GM23338 (cell line): ENCODE measurements around the gene NFATC3. TPM values are rescaled to one million over a fixed set of nuclear protein-coding genes. Genes with fewer than 3 reads are reported as not detected.

Source experiments
- ATAC-seq: fragments of 200-7000 bp; cut with Tn5 transposase; 3 replicates; pipeline ENCODE4 v1.9.1; 2020
- DNase-seq: peaks from one replicate; pipeline ENCODE4 v3.0.0-alpha.2; 2015; ENCODE audit warnings: low spot score
- H2AFZ ChIP-seq: fragments of 200-600 bp; sonication (generic); 2 replicates; pipeline ENCODE4 v1.8.0; 2016; ENCODE audit warnings: antibody characterized with exemption, mild to moderate bottlenecking, moderate library complexity
- H3F3A ChIP-seq: fragments of 200-600 bp; sonication (generic); replicated peaks from 2 replicates; pipeline ENCODE4 v1.8.0; 2017; ENCODE audit warnings: antibody characterized with exemption, mixed run types, low read depth
- H3K27ac ChIP-seq: fragments of 200-600 bp; sonication (generic); 2 replicates; pipeline ENCODE4 v1.6.1; 2016; ENCODE audit warnings: low read depth
- H3K27me3 ChIP-seq: fragments of 200-600 bp; sonication (generic); 2 replicates; pipeline ENCODE4 v1.8.0; 2016; ENCODE audit warnings: mild to moderate bottlenecking, mixed run types, moderate library complexity; ENCODE audit not compliant: insufficient read depth
- H3K36me3 ChIP-seq: fragments of 200-600 bp; sonication (generic); 2 replicates; pipeline ENCODE4 v1.8.0; 2016; ENCODE audit warnings: mild to moderate bottlenecking; ENCODE audit not compliant: insufficient read depth
- H3K4me1 ChIP-seq: fragments of 200-600 bp; sonication (generic); 2 replicates; pipeline ENCODE4 v1.8.0; 2016; ENCODE audit warnings: mild to moderate bottlenecking, moderate library complexity; ENCODE audit not compliant: insufficient read depth
- H3K4me2 ChIP-seq: fragments of 200-600 bp; sonication (generic); 2 replicates; pipeline ENCODE4 v1.7.1; 2017; ENCODE audit warnings: mixed run types
- H3K4me3 ChIP-seq: fragments of 200-600 bp; sonication (generic); 2 replicates; pipeline ENCODE4 v1.6.1; 2016; ENCODE audit warnings: mixed run types
- H3K79me2 ChIP-seq: fragments of 200-600 bp; sonication (generic); replicated peaks from 2 replicates; pipeline ENCODE4 v1.8.0; 2017; ENCODE audit warnings: mild to moderate bottlenecking; ENCODE audit not compliant: insufficient read depth
- H3K9me2 ChIP-seq: fragments of 200-600 bp; sonication (generic); 2 replicates; pipeline ENCODE4 v1.8.0; 2017; ENCODE audit not compliant: insufficient read depth
- H4K20me1 ChIP-seq: fragments of 200-600 bp; sonication (generic); replicated peaks from 2 replicates; pipeline ENCODE4 v1.8.0; 2017; ENCODE audit warnings: mild to moderate bottlenecking; ENCODE audit not compliant: insufficient read depth
- H3K27ac Mint-ChIP-seq: 2 replicates; pipeline ENCODE4 v1.8.0; 2020; ENCODE audit warnings: inconsistent platforms, mild to moderate bottlenecking, moderate library complexity, mixed read lengths
- H3K27me3 Mint-ChIP-seq: 3 replicates; pipeline ENCODE4 v1.8.0; 2022; ENCODE audit warnings: low read depth, mild to moderate bottlenecking, moderate library complexity, mixed read lengths, inconsistent platforms; ENCODE audit not compliant: insufficient read depth, poor library complexity
- H3K36me3 Mint-ChIP-seq: 3 replicates; pipeline ENCODE4 v1.8.0; 2021; ENCODE audit warnings: low read depth, mild to moderate bottlenecking, inconsistent platforms, moderate library complexity, mixed read lengths
- H3K4me1 Mint-ChIP-seq: 3 replicates; pipeline ENCODE4 v1.8.0; 2020; ENCODE audit warnings: mild to moderate bottlenecking, inconsistent platforms, mixed read lengths
- H3K4me3 Mint-ChIP-seq: 3 replicates; pipeline ENCODE4 v1.8.0; 2021; ENCODE audit warnings: moderate library complexity, mild to moderate bottlenecking, inconsistent platforms, mixed read lengths
- H3K9me3 Mint-ChIP-seq: 3 replicates; pipeline ENCODE4 v1.8.0; 2020; ENCODE audit warnings: moderate library complexity, mild to moderate bottlenecking, inconsistent platforms, mixed read lengths
- CREB1 ChIP-seq: fragments of 250-450 bp; sonication (Bioruptor Pico); IDR thresholded peaks from 2 replicates; pipeline ENCODE4 v1.5.0; 2020; ENCODE audit warnings: low read depth, mild to moderate bottlenecking, moderate library complexity
- EZH2 ChIP-seq: fragments of 200-600 bp; sonication (generic); IDR thresholded peaks from one replicate; pipeline ENCODE4 v1.8.0; 2017; ENCODE audit warnings: antibody characterized with exemption, mild to moderate bottlenecking, low read depth; ENCODE audit not compliant: unreplicated experiment
- EZH2phosphoT487 ChIP-seq: fragments of 200-600 bp; sonication (generic); IDR thresholded peaks from one replicate; pipeline ENCODE4 v1.8.1; 2018; ENCODE audit warnings: antibody characterized with exemption; ENCODE audit not compliant: unreplicated experiment
- JUNB ChIP-seq: IDR thresholded peaks from one replicate; pipeline ENCODE4 v1.6.1; 2016; ENCODE audit warnings: antibody characterized with exemption; ENCODE audit not compliant: unreplicated experiment
- NANOG ChIP-seq: IDR thresholded peaks from 2 replicates; pipeline ENCODE4 v1.6.1; 2016; ENCODE audit warnings: antibody characterized with exemption, borderline replicate concordance
- POLR2AphosphoS5 ChIP-seq: IDR thresholded peaks from 2 replicates; pipeline ENCODE4 v1.6.1; 2016; ENCODE audit warnings: antibody characterized with exemption, low read depth
- ZNF114 ChIP-seq: fragments of 250-450 bp; sonication (Bioruptor Pico); IDR thresholded peaks from 2 replicates; pipeline ENCODE4 v1.5.0; 2020; ENCODE audit warnings: mild to moderate bottlenecking, moderate library complexity
- ZNF331 ChIP-seq: fragments of 250-450 bp; sonication (Bioruptor Pico); IDR thresholded peaks from 2 replicates; pipeline ENCODE4 v1.5.0; 2020; ENCODE audit warnings: low read depth, mild to moderate bottlenecking, moderate library complexity
- polyA plus RNA-seq: library from polyadenylated mRNA; unstranded; fragments of >200 nt; fragmentation: Nextera tagmentation; extraction: Ambion mirVana; gene quantifications from 2 replicates; pipeline ENCODE4 v1.2.1, GENCODE V29; 2016
- total RNA-seq: library from RNA; depleted of rRNA; stranded (reverse); fragments of >200 nt; shearing (Covaris generic); gene quantifications from 2 replicates; pipeline ENCODE4 v1.2.3, GENCODE V29; 2014
- TF ChIP-seq, protein P1 (sequence below), 2 experiments: fragments of 200-600 bp in 1 of 2; sonication (generic) in 1 of 2; conservative IDR thresholded peaks; 2 replicates each; pipeline versions ENCODE4 v1.5.1 to v1.6.1; 2016 to 2017; ENCODE audit warnings: antibody characterized with exemption in 2 of 2, low read depth in 2 of 2, mild to moderate bottlenecking in 2 of 2, moderate library complexity in 1 of 2
- TF ChIP-seq, protein P2 (sequence below): IDR thresholded peaks from one replicate; pipeline ENCODE4 v1.6.1; 2018; ENCODE audit warnings: antibody characterized with exemption; ENCODE audit not compliant: unreplicated experiment
- TF ChIP-seq, protein P3 (sequence below): IDR thresholded peaks from 2 replicates; pipeline ENCODE4 v1.6.1; 2016; ENCODE audit warnings: antibody characterized with exemption

NFATC3 gene
- total and polyA plus RNA-seq, 2 experiments from 2014 or later: 9.2 to 40.9 TPM

DNA sequence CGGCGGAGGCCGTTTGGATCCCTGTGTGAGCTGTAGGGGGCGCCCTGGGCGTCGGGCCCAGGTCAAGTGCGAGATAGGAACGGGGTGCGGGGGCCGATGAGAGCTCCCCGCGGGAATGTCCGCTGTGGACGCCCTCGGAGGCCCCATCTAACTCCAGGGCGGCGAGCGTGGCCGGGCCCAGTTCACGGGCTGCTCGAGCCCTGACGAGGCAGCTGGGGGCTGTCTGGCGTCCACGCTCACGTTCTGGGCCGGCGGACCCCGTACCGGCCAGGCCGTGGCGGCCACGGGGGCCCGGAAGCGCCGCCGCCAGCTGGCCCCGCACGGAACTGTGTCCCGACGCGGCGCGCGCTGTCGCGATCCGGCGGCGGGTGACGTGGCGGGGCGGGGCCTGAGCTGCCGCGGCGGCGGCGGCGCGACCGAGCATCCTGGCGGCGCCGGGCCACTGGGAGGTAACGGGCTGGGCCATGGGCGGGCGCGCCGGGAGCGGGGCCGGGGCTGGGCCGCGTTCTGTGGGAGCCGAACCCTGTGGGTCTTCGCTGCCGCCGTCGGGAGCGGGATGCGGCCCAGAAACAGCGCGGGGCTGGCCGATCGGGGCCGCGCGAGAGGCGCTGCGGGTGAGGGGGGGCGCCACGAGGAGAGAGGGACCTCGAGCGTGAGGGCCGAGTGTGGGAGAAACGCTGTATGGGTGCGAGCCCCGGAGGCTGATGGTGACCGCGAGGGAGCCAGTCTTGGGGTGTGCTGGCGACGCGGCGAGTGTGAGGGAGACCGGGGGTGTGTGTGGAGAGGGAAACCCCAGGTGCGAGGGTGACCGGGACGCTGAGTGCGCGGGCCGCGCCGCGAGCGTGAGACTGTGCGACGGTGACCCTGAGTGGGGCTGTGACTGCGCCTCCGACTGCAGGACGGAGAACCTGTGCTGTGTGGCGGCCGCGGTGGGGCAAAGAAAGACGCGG lies 179.2 kb downstream of the NFATC3 start, which contains the start of gene SLC7A6:
SLC7A6 (plus strand) TSS at position 399 of the 950 bp plus-strand sequence. CDS start 10,201 bp downstream, outside the sequence.
- H2AFZ ChIP-seq: peak within 1 kb of the TSS; percentile 97
- ATAC-seq (peak; percentile 70), DNase-seq (peak; percentile 81)
- peaks cover 20% of the 10 kb centered on the region for H3K4me1 ChIP-seq
- peaks cover under 1% of the 10 kb centered on the region for H4K20me1 ChIP-seq
- peak within 1 kb of the TSS; percentile 83 for H3K4me2 ChIP-seq
- Mint-ChIP-seq H3K36me3 (no peaks in the 10 kb centered on the region; the same call in 2 of the 3 replicates), H3K4me1 (peaks cover 27% of the 10 kb centered on the region), H3K9me3 (no peaks in the 10 kb centered on the region; the same call in 2 of the 3 replicates), H3K27me3 (peaks cover 29% of the 10 kb centered on the region), H3K27ac (peak within 1 kb of the TSS; percentile 78; the same call in 1 of the 2 replicates), H3K4me3 (peak within 1 kb of the TSS; percentile 92)
- no peak within 1 kb of the TSS for H3K27ac ChIP-seq
- H3K79me2 ChIP-seq: peaks cover 38% of the 10 kb centered on the region
- H3K4me3 ChIP-seq: peak within 1 kb of the TSS; percentile 81
- TF ChIP-seq, protein P1, sequence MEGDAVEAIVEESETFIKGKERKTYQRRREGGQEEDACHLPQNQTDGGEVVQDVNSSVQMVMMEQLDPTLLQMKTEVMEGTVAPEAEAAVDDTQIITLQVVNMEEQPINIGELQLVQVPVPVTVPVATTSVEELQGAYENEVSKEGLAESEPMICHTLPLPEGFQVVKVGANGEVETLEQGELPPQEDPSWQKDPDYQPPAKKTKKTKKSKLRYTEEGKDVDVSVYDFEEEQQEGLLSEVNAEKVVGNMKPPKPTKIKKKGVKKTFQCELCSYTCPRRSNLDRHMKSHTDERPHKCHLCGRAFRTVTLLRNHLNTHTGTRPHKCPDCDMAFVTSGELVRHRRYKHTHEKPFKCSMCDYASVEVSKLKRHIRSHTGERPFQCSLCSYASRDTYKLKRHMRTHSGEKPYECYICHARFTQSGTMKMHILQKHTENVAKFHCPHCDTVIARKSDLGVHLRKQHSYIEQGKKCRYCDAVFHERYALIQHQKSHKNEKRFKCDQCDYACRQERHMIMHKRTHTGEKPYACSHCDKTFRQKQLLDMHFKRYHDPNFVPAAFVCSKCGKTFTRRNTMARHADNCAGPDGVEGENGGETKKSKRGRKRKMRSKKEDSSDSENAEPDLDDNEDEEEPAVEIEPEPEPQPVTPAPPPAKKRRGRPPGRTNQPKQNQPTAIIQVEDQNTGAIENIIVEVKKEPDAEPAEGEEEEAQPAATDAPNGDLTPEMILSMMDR (conservative IDR thresholded peaks at IDR 0.05; ENCODE audit: low read depth in 2 of 2): peak in 1 of 2 experiments; percentile 73; a peak in 2 of 4 replicates
- TF ChIP-seq NANOG (no peak), ZNF114 (CRISPR knock-in tag) (no peak), POLR2AphosphoS5 (no peak; the same call in none of the 2 replicates), CREB1 (CRISPR knock-in tag) (peak; percentile 66; the same call in 1 of the 2 replicates)
- H3K27me3 ChIP-seq: peaks cover 8% of the 10 kb centered on the region; the same call in 1 of the 2 replicates
- peaks cover 12% of the 10 kb centered on the region for H3F3A ChIP-seq
- H3K36me3 ChIP-seq: no peaks in the 10 kb centered on the region
- H3K9me2 ChIP-seq: no peaks in the 10 kb centered on the region

DNA sequence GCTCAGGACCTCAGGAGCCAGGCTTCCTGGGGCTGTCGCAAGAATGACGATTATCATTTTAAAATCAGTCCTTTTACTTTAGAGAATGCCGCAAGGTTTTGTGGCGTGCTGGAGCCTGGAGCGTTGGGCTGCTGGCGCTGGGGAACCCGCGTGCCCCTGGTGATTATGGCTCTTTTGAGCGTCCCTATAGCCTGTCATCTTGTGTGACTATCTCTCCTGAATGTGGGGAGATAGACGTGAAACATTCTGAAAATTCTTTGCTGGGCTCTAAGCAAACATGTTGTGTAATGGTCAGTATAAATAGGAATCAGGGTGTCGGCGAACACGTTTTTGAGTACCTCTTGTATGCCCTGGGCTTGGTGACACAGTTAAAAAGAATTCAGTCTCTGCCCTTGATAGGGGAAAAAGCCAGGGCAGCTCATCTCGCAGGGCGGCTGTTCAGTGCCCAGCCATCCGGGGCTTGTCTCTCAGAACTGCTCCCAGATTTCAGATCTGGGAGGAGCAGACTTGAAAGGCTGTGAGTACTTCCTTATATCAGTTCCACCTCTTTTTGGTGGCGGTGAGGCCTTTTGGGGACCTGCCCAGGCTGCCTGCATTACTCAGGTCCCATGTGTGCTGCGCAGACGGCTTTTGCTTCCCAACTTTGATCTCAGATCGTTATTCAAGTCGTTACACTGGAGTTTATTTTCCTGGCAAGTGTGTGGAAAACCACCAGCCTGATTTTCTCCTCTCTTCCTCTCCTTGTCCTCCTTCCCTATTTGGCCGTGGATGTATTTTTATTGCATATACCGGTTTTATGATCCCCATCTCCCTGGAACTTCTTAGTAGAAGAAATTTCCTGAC lies 180.1 kb downstream of the NFATC3 start:
- H3K27me3 ChIP-seq: peaks cover 8% of the 10 kb centered on the region; the same call in 1 of the 2 replicates
- H3K36me3 ChIP-seq: no peaks in the 10 kb centered on the region
- Mint-ChIP-seq H3K9me3 (no peaks in the 10 kb centered on the region; the same call in 2 of the 3 replicates), H3K27me3 (peaks cover 29% of the 10 kb centered on the region), H3K36me3 (no peaks in the 10 kb centered on the region; the same call in 2 of the 3 replicates), H3K4me1 (peaks cover 28% of the 10 kb centered on the region), H3K27ac (no peak overlapping the region), H3K4me3 (peak overlapping the region; percentile 92)
- H3F3A ChIP-seq: peaks cover 12% of the 10 kb centered on the region
- no peak overlapping the region for H3K27ac ChIP-seq
- peak overlapping the region; percentile 81 for H3K4me3 ChIP-seq
- peak overlapping the region; percentile 83 for H3K4me2 ChIP-seq
- peak overlapping the region; percentile 97 for H2AFZ ChIP-seq
- peaks cover 5% of the 10 kb centered on the region for H4K20me1 ChIP-seq
- no peaks in the 10 kb centered on the region for H3K9me2 ChIP-seq
- peak; percentile 6 for ATAC-seq
- peaks cover 20% of the 10 kb centered on the region for H3K4me1 ChIP-seq
- H3K79me2 ChIP-seq: peaks cover 47% of the 10 kb centered on the region
- DNase-seq: peak; percentile 46
- no peak for TF ChIP-seq ZNF331 (CRISPR knock-in tag)
- no peak for TF ChIP-seq ZNF114 (CRISPR knock-in tag)
- TF ChIP-seq, protein P2, sequence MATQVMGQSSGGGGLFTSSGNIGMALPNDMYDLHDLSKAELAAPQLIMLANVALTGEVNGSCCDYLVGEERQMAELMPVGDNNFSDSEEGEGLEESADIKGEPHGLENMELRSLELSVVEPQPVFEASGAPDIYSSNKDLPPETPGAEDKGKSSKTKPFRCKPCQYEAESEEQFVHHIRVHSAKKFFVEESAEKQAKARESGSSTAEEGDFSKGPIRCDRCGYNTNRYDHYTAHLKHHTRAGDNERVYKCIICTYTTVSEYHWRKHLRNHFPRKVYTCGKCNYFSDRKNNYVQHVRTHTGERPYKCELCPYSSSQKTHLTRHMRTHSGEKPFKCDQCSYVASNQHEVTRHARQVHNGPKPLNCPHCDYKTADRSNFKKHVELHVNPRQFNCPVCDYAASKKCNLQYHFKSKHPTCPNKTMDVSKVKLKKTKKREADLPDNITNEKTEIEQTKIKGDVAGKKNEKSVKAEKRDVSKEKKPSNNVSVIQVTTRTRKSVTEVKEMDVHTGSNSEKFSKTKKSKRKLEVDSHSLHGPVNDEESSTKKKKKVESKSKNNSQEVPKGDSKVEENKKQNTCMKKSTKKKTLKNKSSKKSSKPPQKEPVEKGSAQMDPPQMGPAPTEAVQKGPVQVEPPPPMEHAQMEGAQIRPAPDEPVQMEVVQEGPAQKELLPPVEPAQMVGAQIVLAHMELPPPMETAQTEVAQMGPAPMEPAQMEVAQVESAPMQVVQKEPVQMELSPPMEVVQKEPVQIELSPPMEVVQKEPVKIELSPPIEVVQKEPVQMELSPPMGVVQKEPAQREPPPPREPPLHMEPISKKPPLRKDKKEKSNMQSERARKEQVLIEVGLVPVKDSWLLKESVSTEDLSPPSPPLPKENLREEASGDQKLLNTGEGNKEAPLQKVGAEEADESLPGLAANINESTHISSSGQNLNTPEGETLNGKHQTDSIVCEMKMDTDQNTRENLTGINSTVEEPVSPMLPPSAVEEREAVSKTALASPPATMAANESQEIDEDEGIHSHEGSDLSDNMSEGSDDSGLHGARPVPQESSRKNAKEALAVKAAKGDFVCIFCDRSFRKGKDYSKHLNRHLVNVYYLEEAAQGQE: no peak
- TF ChIP-seq POLR2AphosphoS5: no peak
- TF ChIP-seq, protein P3, sequence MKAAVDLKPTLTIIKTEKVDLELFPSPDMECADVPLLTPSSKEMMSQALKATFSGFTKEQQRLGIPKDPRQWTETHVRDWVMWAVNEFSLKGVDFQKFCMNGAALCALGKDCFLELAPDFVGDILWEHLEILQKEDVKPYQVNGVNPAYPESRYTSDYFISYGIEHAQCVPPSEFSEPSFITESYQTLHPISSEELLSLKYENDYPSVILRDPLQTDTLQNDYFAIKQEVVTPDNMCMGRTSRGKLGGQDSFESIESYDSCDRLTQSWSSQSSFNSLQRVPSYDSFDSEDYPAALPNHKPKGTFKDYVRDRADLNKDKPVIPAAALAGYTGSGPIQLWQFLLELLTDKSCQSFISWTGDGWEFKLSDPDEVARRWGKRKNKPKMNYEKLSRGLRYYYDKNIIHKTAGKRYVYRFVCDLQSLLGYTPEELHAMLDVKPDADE: no peak
- no peak for TF ChIP-seq EZH2
- TF ChIP-seq CREB1 (CRISPR knock-in tag): no peak
- TF ChIP-seq, protein P1 (conservative IDR thresholded peaks at IDR 0.05; ENCODE audit: low read depth in 2 of 2): no peak
- TF ChIP-seq JUNB: no peak
- no peak for TF ChIP-seq EZH2phosphoT487
